GM21360 (cell line): Measurements from ENCODE around the gene RAB3IL1.
"Not testable (repeated sequence)": the region's sequence is repeated elsewhere in the genome, so short reads cannot be mapped to it uniquely, and the experiment has no call there.

Experiments used
- ATAC-seq: cut with Tn5 transposase; IDR thresholded peaks from one replicate; pipeline ENCODE4 v1.9.1; 2021; ENCODE audit warnings: mild to moderate bottlenecking, moderate library complexity; ENCODE audit not compliant: unreplicated experiment

RAB3IL1 gene

DNA sequence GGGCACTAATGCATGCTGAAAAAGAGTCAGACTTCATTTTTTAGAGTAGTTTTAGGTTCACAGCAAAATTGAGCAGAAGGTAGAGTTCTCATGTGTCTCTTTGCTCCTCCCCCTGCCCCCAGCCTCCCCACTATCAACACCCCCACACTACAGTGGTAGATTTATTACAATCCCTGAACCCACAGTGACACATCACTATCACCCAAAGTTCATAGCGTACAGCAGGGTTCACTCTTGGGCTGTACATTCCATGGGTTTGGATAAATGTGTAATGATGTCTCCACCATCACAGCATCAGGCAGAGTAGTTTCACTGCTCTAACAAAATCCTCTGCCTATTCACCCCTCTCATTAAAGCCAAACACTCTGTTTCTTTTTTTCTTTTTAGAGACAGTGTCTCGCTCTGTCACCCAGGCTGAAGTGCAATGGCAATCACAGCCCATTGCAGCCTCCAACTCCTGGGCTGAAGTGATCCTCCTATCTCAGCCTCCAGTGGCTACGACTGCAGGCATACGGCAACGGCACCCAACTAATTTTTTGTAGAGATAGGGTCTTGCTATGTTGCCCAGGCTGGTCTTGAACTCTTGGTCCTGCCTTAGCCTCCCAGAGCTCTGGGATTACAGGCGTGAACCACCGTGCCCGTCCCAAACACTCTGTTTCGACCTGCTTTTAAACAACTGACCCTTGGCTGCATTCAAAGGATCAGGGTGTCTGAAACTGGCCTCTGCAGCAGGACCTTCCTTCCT lies 36.9 kb upstream of the RAB3IL1 start:
- no peak for ATAC-seq

GRCh38 chr11:61953632-61954031 lies 36.3 kb upstream of the RAB3IL1 start:
- ATAC-seq: not testable (repeated sequence)

- no peak for ATAC-seq
Observed at GRCh38 chr11:61952882-61953281, 35.5 kb upstream of the RAB3IL1 start.

DNA sequence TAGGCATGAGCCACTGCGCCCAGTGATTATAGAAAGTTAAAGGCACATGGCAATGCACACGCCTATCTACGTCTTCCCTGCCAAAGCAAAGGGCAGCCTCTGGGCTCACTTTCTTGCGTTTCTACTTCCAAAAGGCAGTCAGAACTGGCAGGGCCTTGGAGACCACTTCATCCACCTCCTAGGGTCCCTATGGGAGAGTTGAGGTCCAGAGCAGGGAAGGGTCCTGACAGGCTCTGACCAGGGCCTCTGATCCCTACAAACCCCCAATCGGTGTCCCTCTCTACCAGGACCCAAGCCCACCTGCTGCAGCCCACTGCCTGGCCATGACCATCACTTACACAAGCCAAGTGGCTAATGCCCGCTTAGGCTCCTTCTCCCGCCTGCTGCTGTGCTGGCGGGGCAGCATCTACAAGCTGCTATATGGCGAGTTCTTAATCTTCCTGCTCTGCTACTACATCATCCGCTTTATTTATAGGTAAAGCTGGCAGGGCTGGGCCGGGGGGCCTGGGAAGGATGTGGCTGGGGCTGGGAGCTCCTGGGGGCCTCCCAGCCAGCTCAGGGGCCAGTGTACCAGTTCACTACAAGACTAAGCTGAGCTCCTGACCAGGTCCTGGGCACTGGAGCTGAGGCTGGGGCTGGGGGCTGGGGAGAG lies 34.2 kb upstream of the RAB3IL1 start:
- no peak for ATAC-seq

DNA sequence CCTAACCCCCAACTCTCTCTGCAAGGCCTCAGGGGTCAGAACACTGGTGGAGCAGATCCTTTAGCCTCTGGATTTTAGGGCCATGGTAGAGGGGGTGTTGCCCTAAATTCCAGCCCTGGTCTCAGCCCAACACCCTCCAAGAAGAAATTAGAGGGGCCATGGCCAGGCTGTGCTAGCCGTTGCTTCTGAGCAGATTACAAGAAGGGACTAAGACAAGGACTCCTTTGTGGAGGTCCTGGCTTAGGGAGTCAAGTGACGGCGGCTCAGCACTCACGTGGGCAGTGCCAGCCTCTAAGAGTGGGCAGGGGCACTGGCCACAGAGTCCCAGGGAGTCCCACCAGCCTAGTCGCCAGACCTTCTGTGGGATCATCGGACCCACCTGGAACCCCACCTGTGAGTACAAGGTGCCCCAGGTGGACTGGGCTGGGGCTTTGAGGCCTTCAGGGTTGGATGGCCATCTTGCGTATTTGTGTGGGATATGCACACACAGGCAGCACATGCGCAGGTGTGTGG lies 32.7 kb upstream of the RAB3IL1 start, which contains the start of gene BEST1:
BEST1 (plus strand) TSS at position 317 of the 513 bp plus-strand sequence. CDS start 1,456 bp downstream, outside the sequence.
- no peak for ATAC-seq

- no peak for ATAC-seq
Observed at GRCh38 chr11:61949169-61950034, 32.0 kb upstream of the RAB3IL1 start.

- ATAC-seq: no peak
Observed at GRCh38 chr11:61948505-61948904, 31.1 kb upstream of the RAB3IL1 start.

- ATAC-seq: no peak
Observed at GRCh38 chr11:61947486-61948210, 30.3 kb upstream of the RAB3IL1 start.

DNA sequence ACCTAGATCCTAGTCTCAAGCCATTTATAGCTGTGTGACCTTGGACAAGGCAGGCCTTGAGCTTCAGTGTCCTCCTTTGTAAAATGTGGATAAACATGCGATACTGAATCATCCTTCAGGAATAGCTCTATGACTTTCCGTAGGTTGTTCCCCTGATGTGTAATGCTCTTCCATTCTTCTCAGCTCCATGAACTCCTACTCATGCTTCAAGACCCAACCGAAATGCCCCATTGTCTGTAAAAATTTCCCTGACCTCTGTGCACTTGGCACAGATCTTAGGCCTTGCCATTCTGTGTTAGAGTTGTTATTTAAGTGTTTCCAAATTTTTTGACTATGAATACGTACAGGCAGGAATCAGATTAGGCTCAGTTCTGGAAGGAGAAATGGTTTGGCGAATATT lies 29.5 kb upstream of the RAB3IL1 start:
- no peak for ATAC-seq

DNA sequence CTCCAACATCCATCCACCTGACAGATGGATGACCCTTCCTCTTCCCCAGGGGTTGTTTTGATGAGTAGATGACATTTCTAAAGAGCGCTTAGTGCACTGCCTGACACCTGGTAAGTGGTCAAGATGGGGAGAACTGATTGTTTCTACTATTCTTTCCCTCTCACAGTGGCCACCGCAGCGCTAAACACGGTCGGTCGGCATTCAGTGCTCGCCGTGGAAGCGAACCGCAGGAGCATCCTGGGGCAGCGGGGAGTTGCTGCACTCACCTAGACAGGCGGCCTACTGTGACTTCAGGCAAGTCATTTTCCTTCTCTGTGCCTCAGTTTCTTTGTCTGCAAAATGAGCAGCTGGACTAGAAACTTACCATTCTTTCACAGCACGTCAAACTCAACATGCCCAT lies 27.8 kb upstream of the RAB3IL1 start:
- ATAC-seq: no peak

DNA sequence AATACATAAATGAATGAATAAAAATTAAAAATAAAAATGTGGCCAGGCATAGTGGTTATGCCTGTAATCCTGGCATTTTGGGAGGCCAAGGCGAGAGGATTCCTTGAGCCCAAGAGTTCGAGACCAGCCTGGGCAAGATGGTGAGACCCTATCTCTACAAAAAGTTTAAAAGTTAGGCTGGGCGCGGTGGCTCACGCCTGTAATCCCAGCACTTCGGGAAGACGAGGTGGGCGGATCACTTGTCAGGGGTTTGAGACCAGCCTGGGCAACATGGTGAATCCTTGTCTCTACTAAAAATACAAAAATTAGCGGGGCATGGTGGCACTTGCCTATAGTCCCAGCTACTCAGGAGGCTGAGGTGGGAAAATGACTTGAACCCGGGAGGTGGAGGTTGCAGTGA lies 23.1 kb upstream of the RAB3IL1 start:
- ATAC-seq: no peak

GRCh38 chr11:61935861-61936260 lies 18.5 kb upstream of the RAB3IL1 start:
- ATAC-seq: no peak

GRCh38 chr11:61930933-61931332 lies 13.6 kb upstream of the RAB3IL1 start:
- no peak for ATAC-seq

GRCh38 chr11:61928606-61929005 lies 11.2 kb upstream of the RAB3IL1 start:
- ATAC-seq: no peak

GRCh38 chr11:61927501-61927900 lies 10.1 kb upstream of the RAB3IL1 start:
- no peak for ATAC-seq

GRCh38 chr11:61926235-61926634 lies 8.9 kb upstream of the RAB3IL1 start:
- no peak for ATAC-seq

DNA sequence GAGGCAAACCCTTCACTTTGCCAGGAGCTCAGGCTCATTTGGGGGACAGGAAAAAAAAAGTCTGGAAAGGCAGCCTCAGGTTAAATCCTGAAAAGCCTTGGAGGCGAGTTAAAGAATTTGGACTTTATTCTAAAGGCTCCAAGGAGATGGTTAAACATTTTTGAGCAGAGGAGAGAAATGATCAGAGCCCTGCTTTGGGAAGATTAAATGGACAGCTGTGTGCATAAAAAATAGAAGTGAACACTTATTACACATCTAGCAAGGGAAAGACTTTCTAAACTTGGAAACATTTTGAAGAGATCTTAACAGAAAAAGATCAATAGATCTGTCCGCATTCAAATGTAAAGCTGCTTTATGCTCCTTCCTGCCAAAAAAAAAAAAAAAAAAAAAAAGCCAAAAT lies 8.4 kb upstream of the RAB3IL1 start:
- no peak for ATAC-seq

GRCh38 chr11:61924064-61924455 lies 6.7 kb upstream of the RAB3IL1 start:
- ATAC-seq: no peak

DNA sequence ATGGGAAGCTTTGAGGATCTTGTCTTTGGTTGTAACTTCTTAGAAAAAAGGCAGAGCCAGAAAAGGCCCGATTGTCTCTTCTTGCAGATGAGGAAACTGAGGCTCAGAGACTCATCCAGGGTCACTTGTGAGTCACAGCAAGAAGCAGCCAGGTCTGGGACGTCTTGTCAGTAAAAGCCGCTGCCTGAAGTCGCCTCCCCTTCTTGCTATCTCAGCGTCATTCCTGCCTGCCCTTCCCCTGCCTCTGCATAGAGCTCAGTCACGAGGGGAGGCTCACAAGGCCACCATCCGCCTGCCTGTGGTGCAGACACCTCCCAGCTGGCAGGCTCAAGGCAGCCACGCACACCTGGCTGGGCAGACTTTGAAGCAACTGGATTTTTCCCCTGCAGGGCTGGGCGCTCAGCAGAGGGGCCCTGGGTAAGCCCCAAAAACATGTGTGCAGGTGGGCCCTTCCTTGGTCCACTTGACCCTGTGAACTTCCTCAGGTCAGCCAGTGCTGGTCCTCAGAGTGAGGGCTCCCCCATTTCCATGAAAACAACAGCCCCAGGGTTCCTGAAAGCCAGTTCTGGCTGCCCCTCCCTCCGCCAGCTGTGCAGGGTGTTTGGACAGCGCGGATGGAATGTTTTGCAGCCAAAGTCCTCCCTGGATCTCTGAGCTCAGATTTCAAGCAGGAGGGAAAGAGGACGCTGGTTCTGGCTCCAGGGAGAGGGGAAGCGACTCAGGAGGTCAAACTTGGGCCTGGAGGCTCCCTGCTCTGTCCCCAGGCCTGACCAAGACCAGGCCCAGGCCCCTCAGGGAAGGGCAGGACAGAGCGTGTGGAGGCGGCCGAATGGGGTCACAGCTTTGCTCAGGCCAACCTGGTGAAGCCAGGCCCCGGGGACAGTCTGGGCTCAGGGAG lies 6.0 kb upstream of the RAB3IL1 start:
- no peak for ATAC-seq

- ATAC-seq: no peak
Observed at GRCh38 chr11:61922539-61922938, 5.2 kb upstream of the RAB3IL1 start.
